IMR-90 (cell line): Measurements from ENCODE around the gene OBP2B. TPM values are rescaled to one million over a fixed set of nuclear protein-coding genes. Genes with fewer than 3 reads are reported as not detected.
"Not testable (repeated sequence)": the region's sequence is repeated elsewhere in the genome, so short reads cannot be mapped to it uniquely, and the experiment has no call there.

Experiments
- ATAC-seq: fragments of 200-7000 bp; cut with Tn5 transposase; 2 replicates; pipeline ENCODE4 v1.9.1; 2020; ENCODE audit warnings: low read depth, mild to moderate bottlenecking, moderate library complexity
- BruUV-seq: library from RNA; stranded (reverse); fragments of 400-500 nt; replicated peaks from 2 replicates; lab custom pipeline; 2021; lab: Mats Ljungman, UMichigan
- CTCF ChIA-PET: fragments of 300-600 bp; formaldehyde crosslinking; extraction: SDS; loops from one replicate; lab custom pipeline; 2021; ENCODE audit warnings: antibody characterized with exemption; lab: Yijun Ruan, JAX
- POLR2A ChIA-PET: fragments of 300-600 bp; sonication (Branson Sonifier 250); formaldehyde crosslinking; loops from one replicate; lab custom pipeline; 2022; ENCODE audit warnings: antibody characterized with exemption; ENCODE audit not compliant: unreplicated experiment; lab: Charles Lee
- DNase-seq: peaks from one replicate; pipeline ENCODE4 v3.0.0; 2013
- H2AFZ ChIP-seq: replicated peaks from 2 replicates; pipeline ENCODE3; 2013; ENCODE audit warnings: low read length, mild to moderate bottlenecking; ENCODE audit not compliant: poor library complexity
- H2AK5ac ChIP-seq: 2 replicates; pipeline ENCODE4 v1.6.1; 2013; ENCODE audit warnings: low read depth, low read length, inconsistent platforms
- H2AK9ac ChIP-seq: replicated peaks from 2 replicates; pipeline ENCODE3; 2013; ENCODE audit warnings: mild to moderate bottlenecking, low read depth, low read length, moderate library complexity; ENCODE audit not compliant: poor library complexity
- H2BK120ac ChIP-seq: 2 replicates; pipeline ENCODE4 v1.6.1; 2013; ENCODE audit warnings: low read depth, low read length, inconsistent platforms
- H2BK15ac ChIP-seq: 3 replicates; pipeline ENCODE4 v1.6.1; 2013; ENCODE audit warnings: low read depth, low read length, inconsistent platforms
- H2BK20ac ChIP-seq: 2 replicates; pipeline ENCODE4 v1.6.1; 2013; ENCODE audit warnings: low read depth, mild to moderate bottlenecking, inconsistent platforms, low read length, moderate library complexity
- H2BK5ac ChIP-seq: 2 replicates; pipeline ENCODE4 v1.6.1; 2013; ENCODE audit warnings: mild to moderate bottlenecking, low read depth, low read length, inconsistent platforms; ENCODE audit not compliant: poor library complexity, severe bottlenecking
- H3K14ac ChIP-seq: replicated peaks from 2 replicates; pipeline ENCODE4 v1.6.1; 2013; ENCODE audit warnings: low read depth, low read length, inconsistent platforms
- H3K18ac ChIP-seq: 2 replicates; pipeline ENCODE4 v1.6.1; 2013; ENCODE audit warnings: low read depth, low read length, control low read depth
- H3K23ac ChIP-seq: 2 replicates; pipeline ENCODE4 v1.6.1; 2013; ENCODE audit warnings: low read depth, low read length, inconsistent platforms
- H3K27ac ChIP-seq: 2 replicates; pipeline ENCODE4 v1.5.1; 2013; ENCODE audit warnings: mild to moderate bottlenecking, control low read depth, low read length; ENCODE audit not compliant: insufficient read depth
- H3K27me3 ChIP-seq: 2 replicates; pipeline ENCODE4 v1.6.1; 2013; ENCODE audit warnings: low read length; ENCODE audit not compliant: control insufficient read depth, insufficient read depth
- H3K36me3 ChIP-seq: 2 replicates; pipeline ENCODE4 v1.6.1; 2013; ENCODE audit warnings: low read length, mixed read lengths; ENCODE audit not compliant: control insufficient read depth, insufficient read depth
- H3K4ac ChIP-seq: 2 replicates; pipeline ENCODE4 v1.6.1; 2013; ENCODE audit warnings: low read depth, low read length, inconsistent platforms
- H3K4me1 ChIP-seq: 2 replicates; pipeline ENCODE4 v1.6.1; 2013; ENCODE audit warnings: low read length, mixed read lengths; ENCODE audit not compliant: control insufficient read depth, insufficient read depth
- H3K4me2 ChIP-seq: 2 replicates; pipeline ENCODE4 v1.6.1; 2013; ENCODE audit warnings: low read depth, mild to moderate bottlenecking, control low read depth, low read length, moderate library complexity
- H3K4me3 ChIP-seq: 2 replicates; pipeline ENCODE4 v1.5.1; 2013; ENCODE audit warnings: low read depth, mild to moderate bottlenecking, control low read depth, low read length, moderate library complexity; ENCODE audit not compliant: insufficient read depth
- H3K56ac ChIP-seq: 2 replicates; pipeline ENCODE4 v1.6.1; 2013; ENCODE audit warnings: low read length, inconsistent platforms; ENCODE audit not compliant: insufficient read depth; ENCODE audit errors: extremely low read depth
- H3K79me1 ChIP-seq, 2 experiments: 2 replicates each; pipeline ENCODE4 v1.6.1; 2013; ENCODE audit warnings: low read length in 2 of 2, inconsistent platforms in 1 of 2, low read depth in 1 of 2
- H3K9ac ChIP-seq: 2 replicates; pipeline ENCODE4 v1.6.1; 2013; ENCODE audit warnings: low read depth, low read length, control low read depth
- H3K9me1 ChIP-seq: 2 replicates; pipeline ENCODE4 v1.6.1; 2013; ENCODE audit warnings: low read length, inconsistent platforms; ENCODE audit not compliant: insufficient read depth
- H3K9me3 ChIP-seq: 2 replicates; pipeline ENCODE4 v1.6.1; 2013; ENCODE audit warnings: low read length; ENCODE audit not compliant: control insufficient read depth, insufficient read depth
- H4K20me1 ChIP-seq: 2 replicates; pipeline ENCODE4 v1.6.1; 2013; ENCODE audit warnings: low read length, inconsistent platforms; ENCODE audit not compliant: insufficient read depth
- H4K5ac ChIP-seq: 2 replicates; pipeline ENCODE4 v1.6.1; 2013; ENCODE audit warnings: mild to moderate bottlenecking, low read depth, low read length, control low read depth
- H4K8ac ChIP-seq, 2 experiments: 2 replicates each; pipeline ENCODE4 v1.6.1; 2013; ENCODE audit warnings: low read depth in 2 of 2, low read length in 2 of 2, control low read depth in 1 of 2, inconsistent platforms in 1 of 2
- H4K91ac ChIP-seq: 2 replicates; pipeline ENCODE4 v1.6.1; 2013; ENCODE audit warnings: low read depth, low read length, inconsistent platforms; ENCODE audit not compliant: insufficient read depth
- WGBS, 2 experiments: methylation state at CpG; one replicate each; pipeline versions ENCODE4 v1.1.5 to v1.1.7; 2013; ENCODE audit warnings: missing lambda C conversion rate in 2 of 2; ENCODE audit not compliant: insufficient read length in 1 of 2; ENCODE audit errors: extremely low coverage in 2 of 2; 5-methylcytosine and 5-hydroxymethylcytosine counted together
- dilution Hi-C: fragments of 300-500 bp; cut with HindIII; formaldehyde crosslinking; loops from one replicate; pipeline ENCODE4 v1.14.3; 2018; ENCODE audit warnings: low sequenced_read_pairs; ENCODE audit not compliant: unreplicated experiment
- in situ Hi-C: fragments of 300-500 bp; cut with MboI; formaldehyde crosslinking; loops from 3 replicates; pipeline ENCODE4 v1.14.3; 2019; ENCODE audit warnings: low sequenced_read_pairs, inconsistent platforms, mixed read lengths
- intact Hi-C: fragments of 100-400 bp; cut with micrococcal nuclease; formaldehyde crosslinking; loops from 2 replicates; pipeline ENCODE4 v1.10.0; 2022
- polyA plus RNA-seq, 3 experiments: library from polyadenylated mRNA; depleted of rRNA; stranded (reverse); fragments of >200 nt; gene quantifications; 2 replicates each; pipeline ENCODE4 v1.2.3, GENCODE V29; 2012; ENCODE audit warnings: low replicate concordance in 1 of 3
- total RNA-seq: library from RNA; depleted of rRNA; stranded (reverse); fragments of >200 nt; gene quantifications from 2 replicates; pipeline ENCODE4 v1.2.3, GENCODE V29; 2012

The OBP2B gene
- total and polyA plus RNA-seq, 2 of the 4 experiments (the other 2 are of a cell fraction): not detected

DNA sequence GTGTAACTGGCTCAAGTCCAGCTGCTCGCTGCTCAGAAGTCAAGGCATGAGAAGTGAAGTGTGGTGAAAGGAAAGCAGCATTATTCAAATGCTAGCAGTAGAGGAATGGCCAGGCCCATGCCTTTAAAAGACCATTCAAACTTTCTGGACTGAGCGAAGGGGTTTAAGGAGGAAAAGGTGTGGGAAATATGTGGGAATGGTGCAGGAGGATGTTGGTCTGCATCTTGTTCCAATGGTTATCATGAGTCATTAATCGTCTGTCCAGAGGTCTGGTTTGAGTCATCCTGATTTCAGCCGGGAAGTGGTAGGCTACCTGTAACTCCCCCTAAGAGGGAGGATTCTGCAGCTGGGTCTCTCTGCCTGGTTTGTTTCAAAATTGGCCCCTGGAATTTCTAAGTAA lies 5.2 kb upstream of the OBP2B start:
- H3K9me1 ChIP-seq, dilution Hi-C loops, H3K4me1 ChIP-seq, H4K5ac ChIP-seq, H3K14ac ChIP-seq, H4K8ac ChIP-seq, H3K9me3 ChIP-seq, H3K4ac ChIP-seq, H3K56ac ChIP-seq, H4K91ac ChIP-seq, H3K23ac ChIP-seq, H2BK5ac ChIP-seq, H3K79me1 ChIP-seq, H3K27ac ChIP-seq, H2BK15ac ChIP-seq, H3K36me3 ChIP-seq, H2AK5ac ChIP-seq, H2BK20ac ChIP-seq, H2BK120ac ChIP-seq, H3K9ac ChIP-seq, H4K20me1 ChIP-seq, H3K4me2 ChIP-seq, DNase-seq, H3K18ac ChIP-seq, in situ Hi-C loops, H2AFZ ChIP-seq, ATAC-seq, H3K4me3 ChIP-seq, intact Hi-C loops, CTCF ChIA-PET, POLR2A ChIA-PET, H2AK9ac ChIP-seq, BruUV-seq: not testable (repeated sequence)
- no CpG with 5 or more reads among the region's 4 CpGs for WGBS, 2 experiments
- H3K27me3 ChIP-seq: peaks cover 15% of the 10 kb centered on the region
